ENCODE data around the gene UNC119.
A peak's percentile ranks its signal among the peaks of the same experiment; 100 is the strongest.

The UNC119 gene

GRCh38 chr17:28498652-28499363, 53.6 kb downstream of the UNC119 start:
- no peak overlapping the region for H3K4me3 ChIP-seq (ENCODE audit: low read length)
- TF ChIP-seq CTCF (IDR thresholded peaks at IDR 0.05; ENCODE audit: insufficient read depth, low read depth, low read length, missing control alignments), result no peak
- DNase-seq (ENCODE audit: low read depth), result no peak

- TF ChIP-seq CTCF (IDR thresholded peaks at IDR 0.05; ENCODE audit: insufficient read depth, low read depth, low read length, missing control alignments), result no peak
- peak; percentile 73 for DNase-seq (ENCODE audit: low read depth)
- no peak overlapping the region for H3K4me3 ChIP-seq (ENCODE audit: low read length)
Measured at GRCh38 chr17:28497931-28498330, 54.5 kb downstream of the UNC119 start.
